ENCODE data around the gene PCDHB13.

The PCDHB13 gene

GRCh38 chr5:141258948-141259347 is 45.2 kb downstream of the PCDHB13 start:
- in situ Hi-C loops (cut with MboI; ENCODE audit: low sequenced_read_pairs, unreplicated experiment): no loop called here
- no peak for DNase-seq (ENCODE audit: low spot score)
- TF ChIP-seq CTCF (IDR thresholded peaks at IDR 0.05; ENCODE audit: borderline replicate concordance, control extremely low read depth, extremely low read depth, insufficient read depth, missing control alignments): no peak

GRCh38 chr5:141260458-141261237 is 46.9 kb downstream of the PCDHB13 start:
- TF ChIP-seq CTCF (IDR thresholded peaks at IDR 0.05; ENCODE audit: borderline replicate concordance, control extremely low read depth, extremely low read depth, insufficient read depth, missing control alignments): no peak
- no peak for DNase-seq (ENCODE audit: low spot score)
- in situ Hi-C loops (cut with MboI; ENCODE audit: low sequenced_read_pairs, unreplicated experiment): no loop called here

GRCh38 chr5:141261238-141261546 is 47.5 kb downstream of the PCDHB13 start:
- TF ChIP-seq CTCF (IDR thresholded peaks at IDR 0.05; ENCODE audit: borderline replicate concordance, control extremely low read depth, extremely low read depth, insufficient read depth, missing control alignments): no peak

More at GRCh38 chr5:141261238-141261546, 47.5 kb downstream of the PCDHB13 start:
- no peak for DNase-seq (ENCODE audit: low spot score)
- in situ Hi-C loops (cut with MboI; ENCODE audit: low sequenced_read_pairs, unreplicated experiment): no loop called here

All from GM13976 (cell line).